Measurements from ENCODE around the gene LRIG2. TPM values are rescaled to one million over a fixed set of nuclear protein-coding genes. Genes with fewer than 3 reads are reported as not detected.
A peak's percentile ranks its signal among the peaks of the same experiment; 100 is the strongest.

The LRIG2 gene
- total RNA-seq, 1 experiment from 2014 or later = 23.2 TPM

DNA sequence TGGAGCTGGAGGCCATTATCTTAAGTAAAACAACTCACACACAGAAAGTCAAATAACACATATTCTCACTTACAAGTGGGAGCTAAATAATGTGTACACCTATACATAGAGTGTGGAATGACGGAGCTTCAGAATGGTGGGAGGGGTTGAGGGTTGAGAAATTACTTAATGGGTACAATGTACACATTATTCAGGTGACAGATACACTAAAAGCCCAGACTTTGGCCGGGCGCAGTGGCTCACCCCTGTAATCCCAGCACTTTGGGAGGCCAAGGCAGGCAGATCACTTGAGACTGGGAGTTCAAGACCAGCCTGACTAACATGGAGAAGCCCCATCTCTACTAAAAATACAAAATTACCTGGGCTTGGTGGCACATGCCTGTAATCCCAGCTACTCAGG, 24.9 kb upstream of the LRIG2 start:
- Histone ChIP-seq H4K5ac (ENCODE audit: insufficient read length, low read depth, low read length) (no peak overlapping the region), H3T11ph (ENCODE audit: low read length) (no peak overlapping the region), H2BK12ac (ENCODE audit: insufficient read length, low read depth, low read length) (no peak overlapping the region), H3K18ac (ENCODE audit: insufficient read length, low read depth, low read length) (no peak overlapping the region), H3K9ac (ENCODE audit: extremely low read depth, insufficient read length, low read length) (no peak overlapping the region), H2AFZ (ENCODE audit: low read length) (no peak overlapping the region), H3K79me1 (ENCODE audit: insufficient read depth, low read depth, low read length, poor library complexity, severe bottlenecking) (no peaks in the 10 kb centered on the region), H2BK20ac (ENCODE audit: low read depth, low read length, poor library complexity, severe bottlenecking) (no peak overlapping the region), H2AK5ac (ENCODE audit: insufficient read length, low read length) (no peak overlapping the region), H3K4me1 (ENCODE audit: insufficient read depth, low read length) (peaks cover 4% of the 10 kb centered on the region; the same call in 1 of the 2 replicates), H3K79me2 (ENCODE audit: insufficient read depth, low read length) (no peaks in the 10 kb centered on the region), H3K27me3 (ENCODE audit: insufficient read depth, low read length) (no peaks in the 10 kb centered on the region), H3K9me3 (ENCODE audit: control insufficient read depth, low read depth, low read length) (no peaks in the 10 kb centered on the region), H3K27ac (ENCODE audit: insufficient read length, low read depth, low read length) (no peak overlapping the region), H2BK15ac (ENCODE audit: low read depth, low read length) (no peak overlapping the region), H3K4me2 (ENCODE audit: insufficient read depth, insufficient read length, low read length) (no peak overlapping the region), H3K14ac (ENCODE audit: insufficient read depth, low read length) (no peak overlapping the region), H4K91ac (ENCODE audit: insufficient read length, low read depth, low read length) (no peak overlapping the region), H3K56ac (ENCODE audit: insufficient read length, low read depth, low read length) (no peak overlapping the region), H4K20me1 (ENCODE audit: control insufficient read depth, insufficient read depth, insufficient read length) (no peaks in the 10 kb centered on the region), H3K23ac (ENCODE audit: insufficient read length, low read depth, low read length) (no peak overlapping the region), H4K8ac (replicated peaks; ENCODE audit: insufficient read length, low read depth, low read length) (no peak overlapping the region), H2BK5ac (ENCODE audit: insufficient read length, low read length) (no peak overlapping the region), H3K23me2 (ENCODE audit: insufficient read length, low read depth, low read length, poor library complexity, severe bottlenecking) (no peaks in the 10 kb centered on the region), H2BK120ac (ENCODE audit: low read depth, low read length, poor library complexity, severe bottlenecking) (peak overlapping the region; percentile 16), H3K4ac (ENCODE audit: low read depth, low read length) (no peak overlapping the region)
- Mint-ChIP-seq H3K9me3 (no peaks in the 10 kb centered on the region), H3K27ac (no peak overlapping the region), H3K4me1 (peaks cover 24 to 33% of the 10 kb centered on the region in 2 experiments), H3K27me3 (ENCODE audit: low read depth) (no peaks in the 10 kb centered on the region), H3K4me3 (no peak overlapping the region), H3K36me3 (ENCODE audit: insufficient read depth in 1 of 3, low read depth in 3 of 3) (no peaks in the 10 kb centered on the region)
- no peak for DNase-seq
- no CpG with 5 or more reads among the region's 3 CpGs for WGBS (ENCODE audit: extremely low coverage, insufficient read length, low lambda C conversion rate)
- TF ChIP-seq, protein P1, sequence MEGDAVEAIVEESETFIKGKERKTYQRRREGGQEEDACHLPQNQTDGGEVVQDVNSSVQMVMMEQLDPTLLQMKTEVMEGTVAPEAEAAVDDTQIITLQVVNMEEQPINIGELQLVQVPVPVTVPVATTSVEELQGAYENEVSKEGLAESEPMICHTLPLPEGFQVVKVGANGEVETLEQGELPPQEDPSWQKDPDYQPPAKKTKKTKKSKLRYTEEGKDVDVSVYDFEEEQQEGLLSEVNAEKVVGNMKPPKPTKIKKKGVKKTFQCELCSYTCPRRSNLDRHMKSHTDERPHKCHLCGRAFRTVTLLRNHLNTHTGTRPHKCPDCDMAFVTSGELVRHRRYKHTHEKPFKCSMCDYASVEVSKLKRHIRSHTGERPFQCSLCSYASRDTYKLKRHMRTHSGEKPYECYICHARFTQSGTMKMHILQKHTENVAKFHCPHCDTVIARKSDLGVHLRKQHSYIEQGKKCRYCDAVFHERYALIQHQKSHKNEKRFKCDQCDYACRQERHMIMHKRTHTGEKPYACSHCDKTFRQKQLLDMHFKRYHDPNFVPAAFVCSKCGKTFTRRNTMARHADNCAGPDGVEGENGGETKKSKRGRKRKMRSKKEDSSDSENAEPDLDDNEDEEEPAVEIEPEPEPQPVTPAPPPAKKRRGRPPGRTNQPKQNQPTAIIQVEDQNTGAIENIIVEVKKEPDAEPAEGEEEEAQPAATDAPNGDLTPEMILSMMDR (conservative IDR thresholded peaks at IDR 0.05) = no peak
